Endothelial cell of umbilical vein (primary cell): Measurements from ENCODE around the gene ZHX3. TPM values are rescaled to one million over a fixed set of nuclear protein-coding genes. Genes with fewer than 3 reads are reported as not detected.

Experiments
- BruUV-seq: library from RNA; stranded (reverse); fragments of 400-500 nt; replicated peaks from 2 replicates; lab custom pipeline; 2021; lab: Mats Ljungman, UMichigan
- CTCF ChIA-PET: fragments of 300-600, 350-600 bp; sonication (Branson Sonifier 250); formaldehyde crosslinking; loops from one replicate; lab custom pipeline; 2021; ENCODE audit warnings: antibody characterized with exemption, inconsistent platforms; lab: Charles Lee
- POLR2A ChIA-PET: fragments of 300-600, 350-600 bp; sonication (Branson Sonifier 250); formaldehyde crosslinking; loops from one replicate; lab custom pipeline; 2021; ENCODE audit warnings: antibody characterized with exemption, inconsistent platforms; lab: Charles Lee
- DNase-seq: peaks from one replicate; pipeline ENCODE4 v3.0.0-alpha.2; 2011; ENCODE audit warnings: low read depth, low spot score
- FAIRE-seq: peaks from 2 replicates; lab custom pipeline; 2011; peaks lifted over from hg19 to GRCh38; lab: Jason Lieb, UNC
- H2AFZ ChIP-seq: 2 replicates; pipeline ENCODE4 v1.6.0; 2012; ENCODE audit warnings: low read depth, low read length, control low read depth, inconsistent platforms
- H3K27ac ChIP-seq: 2 replicates; pipeline ENCODE4 v1.5.1; 2011; ENCODE audit warnings: low read depth, mild to moderate bottlenecking, control low read depth, low read length, moderate library complexity; ENCODE audit not compliant: insufficient read depth
- H3K27me3 ChIP-seq, 2 experiments: 2 replicates each; pipeline versions ENCODE4 v1.6.0 to v1.6.1; 2011; ENCODE audit warnings: low read length in 2 of 2, mixed read lengths in 1 of 2; ENCODE audit not compliant: control insufficient read depth in 2 of 2, insufficient read depth in 2 of 2
- H3K36me3 ChIP-seq, 2 experiments: 2 replicates in 1 of 2; 3 replicates in 1 of 2; pipeline ENCODE4 v1.5.1; 2011; ENCODE audit warnings: low read length in 2 of 2, mild to moderate bottlenecking in 1 of 2, moderate library complexity in 1 of 2; ENCODE audit not compliant: control insufficient read depth in 2 of 2, insufficient read depth in 2 of 2; ENCODE audit errors: extremely low read depth in 1 of 2
- H3K4me1 ChIP-seq: 3 replicates; pipeline ENCODE4 v1.5.1; 2011; ENCODE audit warnings: mild to moderate bottlenecking, low read length; ENCODE audit not compliant: control insufficient read depth, insufficient read depth; ENCODE audit errors: extremely low read depth
- H3K4me2 ChIP-seq: 2 replicates; pipeline ENCODE4 v1.6.1; 2011; ENCODE audit warnings: low read length, control low read depth, mixed read lengths; ENCODE audit not compliant: insufficient read depth
- H3K4me3 ChIP-seq, 3 experiments: fragments of 200-600 bp in 1 of 3; sonication (generic), shearing (Covaris generic) in 1 of 3; replicated peaks in 1 of 3; 2 replicates each; pipeline ENCODE4 v1.5.1; 2011 to 2016; ENCODE audit warnings: control low read depth in 3 of 3, low read length in 3 of 3, mild to moderate bottlenecking in 2 of 3, inconsistent platforms in 1 of 3, low read depth in 1 of 3, moderate library complexity in 1 of 3; ENCODE audit not compliant: insufficient read depth in 1 of 3
- H3K79me2 ChIP-seq: 2 replicates; pipeline ENCODE4 v1.6.0; 2012; ENCODE audit warnings: low read length, inconsistent platforms; ENCODE audit not compliant: control insufficient read depth, insufficient read depth
- H3K9ac ChIP-seq: replicated peaks from 2 replicates; pipeline ENCODE3; 2011; ENCODE audit warnings: low read length, control low read depth; ENCODE audit not compliant: insufficient read depth; ENCODE audit errors: extremely low read depth
- H3K9me1 ChIP-seq: replicated peaks from 3 replicates; pipeline ENCODE4 v1.6.0; 2011; ENCODE audit warnings: mild to moderate bottlenecking, low read length; ENCODE audit not compliant: control insufficient read depth, insufficient read depth; ENCODE audit errors: extremely low read depth
- H3K9me3 ChIP-seq: replicated peaks from 2 replicates; pipeline ENCODE4 v1.5.1; 2012; ENCODE audit warnings: low read length, inconsistent platforms; ENCODE audit not compliant: control insufficient read depth, insufficient read depth
- H4K20me1 ChIP-seq: replicated peaks from 2 replicates; pipeline ENCODE3; 2011; ENCODE audit warnings: mild to moderate bottlenecking, low read length; ENCODE audit not compliant: control insufficient read depth, insufficient read depth; ENCODE audit errors: extremely low read depth
- EZH2 ChIP-seq: IDR thresholded peaks from 2 replicates; pipeline ENCODE4 v1.6.1; 2012; ENCODE audit warnings: borderline replicate concordance, low read depth, mild to moderate bottlenecking, moderate library complexity, low read length, inconsistent platforms; ENCODE audit not compliant: severe bottlenecking
- FOS ChIP-seq: IDR thresholded peaks from 2 replicates; pipeline ENCODE4 v1.6.1; 2011; ENCODE audit warnings: mild to moderate bottlenecking, low read length, moderate library complexity, borderline replicate concordance; ENCODE audit not compliant: insufficient read depth
- GATA2 ChIP-seq: IDR thresholded peaks from 2 replicates; pipeline ENCODE4 v1.7.0; 2011; ENCODE audit warnings: low read depth, mild to moderate bottlenecking, moderate library complexity, mixed read lengths, low read length; ENCODE audit not compliant: insufficient read length, insufficient read depth
- JUN ChIP-seq: IDR thresholded peaks from 2 replicates; pipeline ENCODE4 v1.6.1; 2011; ENCODE audit warnings: borderline replicate concordance, low read depth; ENCODE audit not compliant: insufficient read length, insufficient read depth
- MYC ChIP-seq: IDR thresholded peaks from one replicate; pipeline ENCODE4 v1.6.1; 2011; ENCODE audit warnings: mild to moderate bottlenecking, low read depth, low read length
- POLR2A ChIP-seq: IDR thresholded peaks from 2 replicates; pipeline ENCODE4 v1.6.1; 2012; ENCODE audit warnings: low read depth, mild to moderate bottlenecking, control low read depth, low read length
- POLR2AphosphoS5 ChIP-seq: IDR thresholded peaks from 2 replicates; pipeline ENCODE4 v1.6.1; 2012; ENCODE audit warnings: low read depth, mild to moderate bottlenecking, control low read depth, low read length, moderate library complexity; ENCODE audit not compliant: insufficient read depth
- dilution Hi-C: fragments of 300-500 bp; cut with MboI; formaldehyde crosslinking; loops from one replicate; pipeline ENCODE4 v1.15.0; 2019; ENCODE audit warnings: low sequenced_read_pairs; ENCODE audit not compliant: extremely low pct_ligation_motif_present
- intact Hi-C: fragments of 100-400 bp; cut with micrococcal nuclease; formaldehyde crosslinking; loops from one replicate; pipeline ENCODE4 v1.10.0; 2022
- polyA plus RNA-seq, 4 experiments: library from polyadenylated mRNA; depleted of rRNA in 3 of 4; stranded (reverse) in 3 of 4; unstranded in 1 of 4; fragments of >200 nt; gene quantifications; 2 replicates each; pipeline versions ENCODE4 v1.2.1 to v1.2.3, GENCODE V29; 2011 to 2012; ENCODE audit warnings: missing spikeins in 1 of 4
- total RNA-seq: library from RNA; stranded (reverse); gene quantifications from 2 replicates; pipeline ENCODE4 v1.2.3, GENCODE V29; 2021
- TF ChIP-seq, protein P1 (sequence below), 2 donors: IDR thresholded peaks; 1 replicate in 1 of 2; 2 replicates in 1 of 2; pipeline ENCODE4 v1.5.1; 2011; ENCODE audit warnings: low read length in 2 of 2, mild to moderate bottlenecking in 2 of 2, moderate library complexity in 2 of 2, control low read depth in 1 of 2, inconsistent platforms in 1 of 2, low read depth in 1 of 2; ENCODE audit not compliant: insufficient read depth in 1 of 2; ENCODE audit errors: extremely low read depth in 1 of 2
- TF ChIP-seq, protein P2 (sequence below): IDR thresholded peaks from 2 replicates; pipeline ENCODE4 v1.6.1; 2011; ENCODE audit not compliant: insufficient read depth, insufficient read length

The ZHX3 gene
- total and polyA plus RNA-seq, 2 donors (not counting 3 experiments of a cell fraction or from before 2014, with no cell fraction given) = 7.4 to 17.8 TPM

DNA sequence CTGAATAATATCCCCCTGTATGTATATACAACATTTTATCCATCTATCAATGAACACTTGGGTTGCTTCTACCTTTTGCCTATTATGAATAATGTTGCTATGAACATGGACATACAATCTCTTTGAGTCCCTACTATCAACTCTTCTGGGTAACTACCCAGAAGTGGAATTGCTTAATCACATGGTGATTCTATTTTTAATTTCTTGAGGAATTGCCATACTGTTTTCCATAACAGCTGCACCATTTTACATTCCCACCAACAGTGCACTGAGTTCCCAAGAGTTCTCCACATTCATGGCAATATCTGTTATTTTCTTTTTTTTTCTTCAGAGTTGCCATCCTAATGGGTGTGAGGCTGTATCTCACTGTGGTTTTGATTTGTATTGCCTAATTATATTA is 88.3 kb downstream of the ZHX3 start:
- dilution Hi-C loops = no loop called here
- no peak for FAIRE-seq
- H3K79me2 ChIP-seq = no peaks in the 10 kb centered on the region

DNA sequence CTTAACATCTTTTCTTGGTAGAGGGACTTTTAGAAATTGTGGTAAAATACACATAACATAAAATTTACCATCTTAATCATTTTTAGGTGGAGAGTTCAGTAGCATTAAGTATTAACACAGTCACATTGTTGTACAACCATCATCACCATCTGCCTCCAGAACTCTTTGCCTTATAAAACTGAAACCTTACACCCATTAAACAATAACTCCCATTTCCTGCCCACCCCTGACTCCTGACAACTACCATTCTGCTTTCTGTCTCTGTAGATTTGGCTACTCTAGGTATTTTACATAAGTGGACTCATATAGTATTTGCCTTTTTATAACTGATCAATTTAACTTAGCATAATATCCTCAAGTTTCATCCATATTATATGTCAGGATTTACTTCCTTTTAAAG is 88.7 kb downstream of the ZHX3 start:
- DNase-seq (no peak), FAIRE-seq (no peak)
- no peak overlapping the region for H3K27ac ChIP-seq
- ChIA-PET CTCF (no interaction called here), POLR2A (no interaction called here)
- H3K27me3 ChIP-seq = no peaks in the 10 kb centered on the region
- H3K4me1 ChIP-seq = peaks cover 17% of the 10 kb centered on the region
- dilution Hi-C loops = no loop called here
- no peaks in the 10 kb centered on the region for H3K36me3 ChIP-seq
- no peaks in the 10 kb centered on the region for H3K79me2 ChIP-seq
- no peak overlapping the region for H2AFZ ChIP-seq
- H3K4me2 ChIP-seq = no peak overlapping the region
- H3K4me3 ChIP-seq = no peak overlapping the region
- no TSS peak for BruUV-seq
- H3K9me3 ChIP-seq = no peaks in the 10 kb centered on the region
- no peak for TF ChIP-seq POLR2AphosphoS5
- TF ChIP-seq GATA2 = no peak
- TF ChIP-seq, protein P1, sequence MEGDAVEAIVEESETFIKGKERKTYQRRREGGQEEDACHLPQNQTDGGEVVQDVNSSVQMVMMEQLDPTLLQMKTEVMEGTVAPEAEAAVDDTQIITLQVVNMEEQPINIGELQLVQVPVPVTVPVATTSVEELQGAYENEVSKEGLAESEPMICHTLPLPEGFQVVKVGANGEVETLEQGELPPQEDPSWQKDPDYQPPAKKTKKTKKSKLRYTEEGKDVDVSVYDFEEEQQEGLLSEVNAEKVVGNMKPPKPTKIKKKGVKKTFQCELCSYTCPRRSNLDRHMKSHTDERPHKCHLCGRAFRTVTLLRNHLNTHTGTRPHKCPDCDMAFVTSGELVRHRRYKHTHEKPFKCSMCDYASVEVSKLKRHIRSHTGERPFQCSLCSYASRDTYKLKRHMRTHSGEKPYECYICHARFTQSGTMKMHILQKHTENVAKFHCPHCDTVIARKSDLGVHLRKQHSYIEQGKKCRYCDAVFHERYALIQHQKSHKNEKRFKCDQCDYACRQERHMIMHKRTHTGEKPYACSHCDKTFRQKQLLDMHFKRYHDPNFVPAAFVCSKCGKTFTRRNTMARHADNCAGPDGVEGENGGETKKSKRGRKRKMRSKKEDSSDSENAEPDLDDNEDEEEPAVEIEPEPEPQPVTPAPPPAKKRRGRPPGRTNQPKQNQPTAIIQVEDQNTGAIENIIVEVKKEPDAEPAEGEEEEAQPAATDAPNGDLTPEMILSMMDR (IDR thresholded peaks at IDR 0.05; ENCODE audit: extremely low read depth in 1 of 2, insufficient read depth in 1 of 2, low read depth in 1 of 2, low read length in 2 of 2) = no peak
- no peak for TF ChIP-seq FOS
- TF ChIP-seq MYC = no peak
- no peak for TF ChIP-seq POLR2A
- TF ChIP-seq JUN = no peak
- TF ChIP-seq, protein P2, sequence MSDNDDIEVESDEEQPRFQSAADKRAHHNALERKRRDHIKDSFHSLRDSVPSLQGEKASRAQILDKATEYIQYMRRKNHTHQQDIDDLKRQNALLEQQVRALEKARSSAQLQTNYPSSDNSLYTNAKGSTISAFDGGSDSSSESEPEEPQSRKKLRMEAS = no peak
- TF ChIP-seq EZH2 = no peak
- H4K20me1 ChIP-seq = no peaks in the 10 kb centered on the region
- intact Hi-C loops = no loop called here
- H3K9ac ChIP-seq = no peak overlapping the region
- H3K9me1 ChIP-seq = no peaks in the 10 kb centered on the region

More for the DNA sequence above, 88.3 kb downstream of the ZHX3 start:
- H3K27me3 ChIP-seq = no peaks in the 10 kb centered on the region
- no peak overlapping the region for H3K9ac ChIP-seq
- H4K20me1 ChIP-seq = no peaks in the 10 kb centered on the region
- no peak overlapping the region for H2AFZ ChIP-seq
- ChIA-PET CTCF (no interaction called here), POLR2A (no interaction called here)
- no peaks in the 10 kb centered on the region for H3K9me3 ChIP-seq
- no peaks in the 10 kb centered on the region for H3K9me1 ChIP-seq
- intact Hi-C loops = no loop called here
- DNase-seq = no peak
- TF ChIP-seq JUN = no peak
- TF ChIP-seq GATA2 = no peak
- TF ChIP-seq, protein P1 (IDR thresholded peaks at IDR 0.05; ENCODE audit: extremely low read depth in 1 of 2, insufficient read depth in 1 of 2, low read depth in 1 of 2, low read length in 2 of 2) = no peak
- no peak for TF ChIP-seq POLR2AphosphoS5
- TF ChIP-seq, protein P2 = no peak
- H3K4me2 ChIP-seq = no peak overlapping the region
- peaks cover 17% of the 10 kb centered on the region for H3K4me1 ChIP-seq
- H3K27ac ChIP-seq = no peak overlapping the region
- H3K36me3 ChIP-seq = no peaks in the 10 kb centered on the region
- BruUV-seq = no TSS peak
- no peak overlapping the region for H3K4me3 ChIP-seq
